ENCODE measurements around the gene CRISPLD2.
"Not testable (repeated sequence)": the region's sequence is repeated elsewhere in the genome, so short reads cannot be mapped to it uniquely, and the experiment has no call there.

CRISPLD2 gene

GRCh38 chr16:84844559-84845495 lies 25.0 kb downstream of the CRISPLD2 start:
- no peak overlapping the region for H3K9ac ChIP-seq (ENCODE audit: low read depth, low read length)
- H3K4me1 ChIP-seq (ENCODE audit: insufficient read depth, low read length): peaks cover 37% of the 10 kb centered on the region
- no peaks in the 10 kb centered on the region for H3K9me3 ChIP-seq (ENCODE audit: control insufficient read depth, insufficient read depth, low read length)
- no peaks in the 10 kb centered on the region for H3K36me3 ChIP-seq (ENCODE audit: insufficient read depth, low read length)

- Histone ChIP-seq H3K36me3 (ENCODE audit: insufficient read depth, low read length) (no peaks in the 10 kb centered on the region), H3K9me3 (ENCODE audit: control insufficient read depth, insufficient read depth, low read length) (peaks cover 3% of the 10 kb centered on the region; the same call in 1 of the 2 replicates), H3K9ac (ENCODE audit: low read depth, low read length) (no peak overlapping the region), H3K4me1 (ENCODE audit: insufficient read depth, low read length) (peaks cover 37% of the 10 kb centered on the region)
These were observed 25.8 kb downstream of the CRISPLD2 start for GRCh38 chr16:84845496-84846002.

- peaks cover 3% of the 10 kb centered on the region; the same call in 1 of the 2 replicates for H3K9me3 ChIP-seq (ENCODE audit: control insufficient read depth, insufficient read depth, low read length)
- no peak overlapping the region for H3K9ac ChIP-seq (ENCODE audit: low read depth, low read length)
- H3K4me1 ChIP-seq (ENCODE audit: insufficient read depth, low read length): peaks cover 34% of the 10 kb centered on the region
- no peaks in the 10 kb centered on the region for H3K36me3 ChIP-seq (ENCODE audit: insufficient read depth, low read length)
These were observed 28.0 kb downstream of the CRISPLD2 start for GRCh38 chr16:84847564-84848355.

- no peaks in the 10 kb centered on the region for H3K36me3 ChIP-seq (ENCODE audit: insufficient read depth, low read length)
- peaks cover 20% of the 10 kb centered on the region for H3K4me1 ChIP-seq (ENCODE audit: insufficient read depth, low read length)
- H3K9me3 ChIP-seq (ENCODE audit: control insufficient read depth, insufficient read depth, low read length): peaks cover 3% of the 10 kb centered on the region; the same call in 1 of the 2 replicates
- no peak overlapping the region for H3K9ac ChIP-seq (ENCODE audit: low read depth, low read length)
These were observed 29.3 kb downstream of the CRISPLD2 start for GRCh38 chr16:84848986-84849634.

GRCh38 chr16:84849751-84850150 lies 30.0 kb downstream of the CRISPLD2 start:
- Histone ChIP-seq H3K9me3 (ENCODE audit: control insufficient read depth, insufficient read depth, low read length) (peaks cover 3% of the 10 kb centered on the region; the same call in 1 of the 2 replicates), H3K36me3 (ENCODE audit: insufficient read depth, low read length) (no peaks in the 10 kb centered on the region), H3K9ac (ENCODE audit: low read depth, low read length) (no peak overlapping the region), H3K4me1 (ENCODE audit: insufficient read depth, low read length) (peaks cover 16% of the 10 kb centered on the region; the same call in 1 of the 2 replicates)

GRCh38 chr16:84850714-84851113 lies 30.9 kb downstream of the CRISPLD2 start:
- Histone ChIP-seq H3K9ac (ENCODE audit: low read depth, low read length) (no peak overlapping the region), H3K4me1 (ENCODE audit: insufficient read depth, low read length) (peaks cover 10% of the 10 kb centered on the region; the same call in 1 of the 2 replicates), H3K9me3 (ENCODE audit: control insufficient read depth, insufficient read depth, low read length) (peaks cover 3% of the 10 kb centered on the region; the same call in 1 of the 2 replicates), H3K36me3 (ENCODE audit: insufficient read depth, low read length) (no peaks in the 10 kb centered on the region)

GRCh38 chr16:84851192-84852127 lies 31.7 kb downstream of the CRISPLD2 start:
- Histone ChIP-seq H3K36me3 (ENCODE audit: insufficient read depth, low read length) (no peaks in the 10 kb centered on the region), H3K9ac (ENCODE audit: low read depth, low read length) (no peak overlapping the region), H3K4me1 (ENCODE audit: insufficient read depth, low read length) (peaks cover 10% of the 10 kb centered on the region; the same call in 1 of the 2 replicates), H3K9me3 (ENCODE audit: control insufficient read depth, insufficient read depth, low read length) (peaks cover 3% of the 10 kb centered on the region; the same call in 1 of the 2 replicates)

- no peaks in the 10 kb centered on the region; the same call in 1 of the 2 replicates for H3K4me1 ChIP-seq (ENCODE audit: insufficient read depth, low read length)
- H3K9me3 ChIP-seq (ENCODE audit: control insufficient read depth, insufficient read depth, low read length): peaks cover 3% of the 10 kb centered on the region; the same call in 1 of the 2 replicates
- no peaks in the 10 kb centered on the region for H3K36me3 ChIP-seq (ENCODE audit: insufficient read depth, low read length)
- H3K9ac ChIP-seq (ENCODE audit: low read depth, low read length): no peak overlapping the region
These were observed 33.7 kb downstream of the CRISPLD2 start for GRCh38 chr16:84853534-84853933.

- no peaks in the 10 kb centered on the region for H3K36me3 ChIP-seq (ENCODE audit: insufficient read depth, low read length)
- H3K4me1 ChIP-seq (ENCODE audit: insufficient read depth, low read length): no peaks in the 10 kb centered on the region; the same call in 1 of the 2 replicates
- H3K9me3 ChIP-seq (ENCODE audit: control insufficient read depth, insufficient read depth, low read length): peaks cover 6% of the 10 kb centered on the region
- no peak overlapping the region for H3K9ac ChIP-seq (ENCODE audit: low read depth, low read length)
These were observed 35.0 kb downstream of the CRISPLD2 start for GRCh38 chr16:84854759-84855158.

GRCh38 chr16:84855435-84856202 lies 35.8 kb downstream of the CRISPLD2 start:
- not testable (repeated sequence) for H3K36me3 ChIP-seq (ENCODE audit: insufficient read depth, low read length); H3K4me1 ChIP-seq (ENCODE audit: insufficient read depth, low read length); H3K9ac ChIP-seq (ENCODE audit: low read depth, low read length); H3K9me3 ChIP-seq (ENCODE audit: control insufficient read depth, insufficient read depth, low read length)

GRCh38 chr16:84856203-84856581 lies 36.4 kb downstream of the CRISPLD2 start:
- not testable (repeated sequence) for H3K36me3 ChIP-seq (ENCODE audit: insufficient read depth, low read length); H3K4me1 ChIP-seq (ENCODE audit: insufficient read depth, low read length); H3K9ac ChIP-seq (ENCODE audit: low read depth, low read length); H3K9me3 ChIP-seq (ENCODE audit: control insufficient read depth, insufficient read depth, low read length)

GRCh38 chr16:84856811-84857210 lies 37.0 kb downstream of the CRISPLD2 start:
- H3K36me3 ChIP-seq (ENCODE audit: insufficient read depth, low read length); H3K9me3 ChIP-seq (ENCODE audit: control insufficient read depth, insufficient read depth, low read length); H3K9ac ChIP-seq (ENCODE audit: low read depth, low read length); H3K4me1 ChIP-seq (ENCODE audit: insufficient read depth, low read length): not testable (repeated sequence)

Data from ES-I3 (cell line).